H9 (cell line): ENCODE measurements around the gene OSBPL2. TPM values are rescaled to one million over a fixed set of nuclear protein-coding genes. Genes with fewer than 3 reads are reported as not detected.

Experiments used
- DNase-seq: peaks from one replicate; pipeline ENCODE4 v3.0.0-alpha.2; 2017
- H2AFZ ChIP-seq: one replicate; pipeline ENCODE4 v1.6.1; 2013; ENCODE audit warnings: mild to moderate bottlenecking, low read length, control low read depth, moderate library complexity
- H2AK5ac ChIP-seq: 2 replicates; pipeline ENCODE4 v1.6.1; 2013; ENCODE audit warnings: low read length, control low read depth, mixed read lengths; ENCODE audit not compliant: insufficient read length
- H2BK120ac ChIP-seq: one replicate; pipeline ENCODE4 v1.6.1; 2013; ENCODE audit warnings: low read depth, mild to moderate bottlenecking, low read length, control low read depth, inconsistent platforms; ENCODE audit not compliant: poor library complexity, severe bottlenecking
- H2BK12ac ChIP-seq: 2 replicates; pipeline ENCODE4 v1.6.1; 2013; ENCODE audit warnings: low read length, control low read depth, mixed read lengths, low read depth; ENCODE audit not compliant: insufficient read length
- H2BK15ac ChIP-seq: 2 replicates; pipeline ENCODE4 v1.6.1; 2013; ENCODE audit warnings: low read depth, low read length, control low read depth
- H2BK20ac ChIP-seq: one replicate; pipeline ENCODE4 v1.6.1; 2013; ENCODE audit warnings: low read depth, mild to moderate bottlenecking, low read length, control low read depth, inconsistent platforms; ENCODE audit not compliant: poor library complexity, severe bottlenecking
- H2BK5ac ChIP-seq: 2 replicates; pipeline ENCODE4 v1.6.1; 2013; ENCODE audit warnings: low read length, control low read depth, mixed read lengths; ENCODE audit not compliant: insufficient read length
- H3K14ac ChIP-seq: 2 replicates; pipeline ENCODE4 v1.6.1; 2013; ENCODE audit warnings: low read length, control low read depth; ENCODE audit not compliant: insufficient read depth
- H3K18ac ChIP-seq: 2 replicates; pipeline ENCODE4 v1.6.1; 2013; ENCODE audit warnings: low read depth, mild to moderate bottlenecking, mixed read lengths, low read length, control low read depth; ENCODE audit not compliant: insufficient read length
- H3K23ac ChIP-seq: 2 replicates; pipeline ENCODE4 v1.6.1; 2013; ENCODE audit warnings: low read length, control low read depth, mixed read lengths, low read depth; ENCODE audit not compliant: insufficient read length
- H3K23me2 ChIP-seq: 2 replicates; pipeline ENCODE4 v1.6.1; 2013; ENCODE audit warnings: low read depth, mild to moderate bottlenecking, mixed read lengths, low read length, control low read depth; ENCODE audit not compliant: insufficient read length, poor library complexity, severe bottlenecking
- H3K27ac ChIP-seq: 2 replicates; pipeline ENCODE4 v1.5.1; 2013; ENCODE audit warnings: low read length, control low read depth, mixed read lengths, low read depth; ENCODE audit not compliant: insufficient read length
- H3K27me3 ChIP-seq: 2 replicates; pipeline ENCODE4 v1.6.1; 2013; ENCODE audit warnings: low read length, control low read depth, inconsistent platforms; ENCODE audit not compliant: insufficient read depth
- H3K4ac ChIP-seq: 2 replicates; pipeline ENCODE4 v1.6.1; 2013; ENCODE audit warnings: low read depth, mild to moderate bottlenecking, control low read depth, inconsistent platforms, low read length, moderate library complexity
- H3K4me1 ChIP-seq: 2 replicates; pipeline ENCODE4 v1.6.1; 2013; ENCODE audit warnings: low read length, control low read depth, inconsistent platforms; ENCODE audit not compliant: insufficient read depth
- H3K4me2 ChIP-seq: 2 replicates; pipeline ENCODE4 v1.6.1; 2013; ENCODE audit warnings: low read length, control low read depth, mixed read lengths; ENCODE audit not compliant: insufficient read length, insufficient read depth
- H3K56ac ChIP-seq: 2 replicates; pipeline ENCODE4 v1.6.1; 2013; ENCODE audit warnings: low read depth, mild to moderate bottlenecking, mixed read lengths, low read length, control low read depth; ENCODE audit not compliant: insufficient read length
- H3K79me1 ChIP-seq: 2 replicates; pipeline ENCODE4 v1.6.1; 2013; ENCODE audit warnings: low read depth, mild to moderate bottlenecking, moderate library complexity, low read length, control low read depth, inconsistent platforms; ENCODE audit not compliant: insufficient read depth, poor library complexity, severe bottlenecking
- H3K79me2 ChIP-seq: 2 replicates; pipeline ENCODE4 v1.6.1; 2013; ENCODE audit warnings: low read length, control low read depth, inconsistent platforms; ENCODE audit not compliant: insufficient read depth
- H3K9ac ChIP-seq: 2 replicates; pipeline ENCODE4 v1.6.1; 2013; ENCODE audit warnings: low read length, control low read depth, mixed read lengths; ENCODE audit not compliant: insufficient read length; ENCODE audit errors: extremely low read depth
- H3K9me3 ChIP-seq: one replicate; pipeline ENCODE4 v1.6.1; 2013; ENCODE audit warnings: low read depth, low read length, inconsistent platforms; ENCODE audit not compliant: control insufficient read depth
- H3T11ph ChIP-seq: one replicate; pipeline ENCODE4 v1.6.1; 2013; ENCODE audit warnings: mild to moderate bottlenecking, low read length, control low read depth, inconsistent platforms
- H4K20me1 ChIP-seq: one replicate; pipeline ENCODE4 v1.6.1; 2013; ENCODE audit not compliant: control insufficient read depth, insufficient read length, insufficient read depth
- H4K5ac ChIP-seq: 2 replicates; pipeline ENCODE4 v1.6.1; 2013; ENCODE audit warnings: low read depth, mild to moderate bottlenecking, mixed read lengths, low read length, control low read depth; ENCODE audit not compliant: insufficient read length
- H4K8ac ChIP-seq: replicated peaks from 2 replicates; pipeline ENCODE4 v1.6.1; 2013; ENCODE audit warnings: low read length, control low read depth, mixed read lengths, low read depth; ENCODE audit not compliant: insufficient read length
- H4K91ac ChIP-seq: 2 replicates; pipeline ENCODE4 v1.6.1; 2013; ENCODE audit warnings: low read depth, mild to moderate bottlenecking, moderate library complexity, mixed read lengths, low read length, control low read depth; ENCODE audit not compliant: insufficient read length
- H3K27ac Mint-ChIP-seq, 3 experiments: 2 replicates in 2 of 3; 3 replicates in 1 of 3; pipeline ENCODE4 v1.8.0; 2020 to 2021; ENCODE audit warnings: mixed read lengths in 3 of 3, mild to moderate bottlenecking in 1 of 3, moderate library complexity in 1 of 3
- H3K27me3 Mint-ChIP-seq: 2 replicates; pipeline ENCODE4 v1.8.0; 2021; ENCODE audit warnings: low read depth, mild to moderate bottlenecking, moderate library complexity, mixed read lengths
- H3K36me3 Mint-ChIP-seq, 3 experiments: 2 replicates in 2 of 3; 3 replicates in 1 of 3; pipeline ENCODE4 v1.8.0; 2020 to 2021; ENCODE audit warnings: low read depth in 3 of 3, mixed read lengths in 3 of 3; ENCODE audit not compliant: insufficient read depth in 1 of 3
- H3K4me1 Mint-ChIP-seq, 2 experiments: 2 replicates each; pipeline ENCODE4 v1.8.0; 2020; ENCODE audit warnings: mixed read lengths in 2 of 2
- H3K4me3 Mint-ChIP-seq, 2 experiments: 2 replicates in 1 of 2; 3 replicates in 1 of 2; pipeline ENCODE4 v1.8.0; 2020 to 2021; ENCODE audit warnings: mild to moderate bottlenecking in 2 of 2, mixed read lengths in 2 of 2, moderate library complexity in 1 of 2
- H3K9me3 Mint-ChIP-seq, 2 experiments: 2 replicates in 1 of 2; 3 replicates in 1 of 2; pipeline ENCODE4 v1.8.0; 2020; ENCODE audit warnings: mild to moderate bottlenecking in 2 of 2, mixed read lengths in 2 of 2, moderate library complexity in 1 of 2
- WGBS: extraction: QIAGEN DNeasy Blood & Tissue Kit; methylation state at CpG from one replicate; pipeline ENCODE4 v1.1.7; 2013; ENCODE audit warnings: missing lambda C conversion rate, low lambda C conversion rate, mixed read lengths; ENCODE audit not compliant: insufficient read length; ENCODE audit errors: extremely low coverage; 5-methylcytosine and 5-hydroxymethylcytosine counted together
- total RNA-seq: library from RNA; stranded (reverse); gene quantifications from 2 replicates; pipeline ENCODE4 v1.2.1, GENCODE V29; 2021
- TF ChIP-seq, protein P1 (sequence below): fragments of 200-600 bp; sonication (generic); conservative IDR thresholded peaks from 3 replicates; pipeline ENCODE4 v1.8.0; 2021; ENCODE audit warnings: antibody characterized with exemption, mild to moderate bottlenecking

OSBPL2 gene
- total RNA-seq, 1 experiment from 2014 or later, result 47.3 TPM

DNA sequence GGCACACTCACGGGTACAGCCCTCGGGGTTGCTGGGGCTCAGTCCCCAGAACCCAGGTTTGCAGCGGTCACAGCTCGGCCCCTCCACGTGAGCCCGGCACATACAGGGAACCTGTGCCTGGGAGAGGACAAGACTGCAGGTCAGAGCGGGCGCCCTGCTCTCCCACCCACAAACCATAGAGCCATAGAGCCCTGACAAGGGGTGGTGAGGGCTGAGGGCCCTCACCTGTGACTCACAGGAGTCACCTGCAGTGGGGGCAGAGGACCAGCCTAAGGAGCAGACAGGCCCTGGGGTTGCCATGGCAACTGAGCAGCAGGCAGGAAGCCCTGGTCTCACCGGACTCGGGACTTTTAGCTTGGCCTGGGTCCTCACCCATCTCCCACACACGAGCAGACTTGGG, 98.0 kb downstream of the OSBPL2 start:
- H3K36me3 Mint-ChIP-seq, result peaks cover 16 to 63% (median 58%) of the 10 kb centered on the region in 3 experiments; a peak in 6 of 7 replicates
- Histone ChIP-seq H3K56ac (no peak overlapping the region), H3K79me1 (no peaks in the 10 kb centered on the region), H2BK15ac (no peak overlapping the region), H3K23me2 (no peaks in the 10 kb centered on the region), H4K91ac (no peak overlapping the region), H2AFZ (no peak overlapping the region), H3K27me3 (no peaks in the 10 kb centered on the region), H3K18ac (no peak overlapping the region), H3K9ac (no peak overlapping the region), H3K4me1 (no peaks in the 10 kb centered on the region), H2BK12ac (no peak overlapping the region), H3K23ac (no peak overlapping the region), H2BK20ac (no peak overlapping the region), H3K9me3 (no peaks in the 10 kb centered on the region), H3K14ac (no peak overlapping the region), H3K27ac (no peak overlapping the region), H3T11ph (no peak overlapping the region), H4K20me1 (peaks cover 3% of the 10 kb centered on the region), H4K8ac (no peak overlapping the region), H2BK5ac (no peak overlapping the region), H4K5ac (no peak overlapping the region), H3K4me2 (no peak overlapping the region), H3K79me2 (no peaks in the 10 kb centered on the region), H2BK120ac (no peak overlapping the region), H3K4ac (no peak overlapping the region), H2AK5ac (no peak overlapping the region)
- no peaks in the 10 kb centered on the region for H3K27me3 Mint-ChIP-seq
- no peaks in the 10 kb centered on the region for H3K4me1 Mint-ChIP-seq
- no CpG with 5 or more reads among the region's 11 CpGs for WGBS
- no peak for DNase-seq
- TF ChIP-seq, protein P1, sequence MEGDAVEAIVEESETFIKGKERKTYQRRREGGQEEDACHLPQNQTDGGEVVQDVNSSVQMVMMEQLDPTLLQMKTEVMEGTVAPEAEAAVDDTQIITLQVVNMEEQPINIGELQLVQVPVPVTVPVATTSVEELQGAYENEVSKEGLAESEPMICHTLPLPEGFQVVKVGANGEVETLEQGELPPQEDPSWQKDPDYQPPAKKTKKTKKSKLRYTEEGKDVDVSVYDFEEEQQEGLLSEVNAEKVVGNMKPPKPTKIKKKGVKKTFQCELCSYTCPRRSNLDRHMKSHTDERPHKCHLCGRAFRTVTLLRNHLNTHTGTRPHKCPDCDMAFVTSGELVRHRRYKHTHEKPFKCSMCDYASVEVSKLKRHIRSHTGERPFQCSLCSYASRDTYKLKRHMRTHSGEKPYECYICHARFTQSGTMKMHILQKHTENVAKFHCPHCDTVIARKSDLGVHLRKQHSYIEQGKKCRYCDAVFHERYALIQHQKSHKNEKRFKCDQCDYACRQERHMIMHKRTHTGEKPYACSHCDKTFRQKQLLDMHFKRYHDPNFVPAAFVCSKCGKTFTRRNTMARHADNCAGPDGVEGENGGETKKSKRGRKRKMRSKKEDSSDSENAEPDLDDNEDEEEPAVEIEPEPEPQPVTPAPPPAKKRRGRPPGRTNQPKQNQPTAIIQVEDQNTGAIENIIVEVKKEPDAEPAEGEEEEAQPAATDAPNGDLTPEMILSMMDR, result no peak
- H3K4me3 Mint-ChIP-seq, result no peak overlapping the region
- H3K27ac Mint-ChIP-seq, result peak overlapping the region in 2 of 3 experiments; percentile 66 to 73; a peak in 3 of 7 replicates
- no peaks in the 10 kb centered on the region for H3K9me3 Mint-ChIP-seq
